Measurements from ENCODE around the gene PDSS2.
"Not testable (repeated sequence)": the region's sequence is repeated elsewhere in the genome, so short reads cannot be mapped to it uniquely, and the experiment has no call there.

PDSS2 gene

GRCh38 chr6:107164299-107164698 is 295.1 kb downstream of the PDSS2 start:
- DNase-seq (ENCODE audit: low read depth in 2 of 2): not testable (repeated sequence)

GRCh38 chr6:107161521-107161920 is 297.8 kb downstream of the PDSS2 start:
- no peak for DNase-seq (ENCODE audit: low read depth in 2 of 2)

GRCh38 chr6:107156617-107157016 is 302.7 kb downstream of the PDSS2 start:
- no peak for DNase-seq (ENCODE audit: low read depth in 2 of 2)

GRCh38 chr6:107154801-107155160 is 304.6 kb downstream of the PDSS2 start:
- no peak for DNase-seq (ENCODE audit: low read depth in 2 of 2)

GRCh38 chr6:107154131-107154800 is 305.1 kb downstream of the PDSS2 start:
- DNase-seq (ENCODE audit: low read depth in 2 of 2): no peak

GRCh38 chr6:107152638-107153430 is 306.5 kb downstream of the PDSS2 start:
- DNase-seq (ENCODE audit: low read depth in 2 of 2): no peak

- no peak for DNase-seq (ENCODE audit: low read depth in 2 of 2)
Observed at GRCh38 chr6:107144666-107145065, 314.7 kb downstream of the PDSS2 start.

- no peak for DNase-seq (ENCODE audit: low read depth in 2 of 2)
Observed at GRCh38 chr6:107144014-107144413, 315.4 kb downstream of the PDSS2 start.

- no peak for DNase-seq (ENCODE audit: low read depth in 2 of 2)
Observed at GRCh38 chr6:107140581-107140980, 318.8 kb downstream of the PDSS2 start.

- DNase-seq (ENCODE audit: low read depth in 2 of 2): not testable (repeated sequence)
Observed at GRCh38 chr6:107136324-107136723, 323.0 kb downstream of the PDSS2 start.

GRCh38 chr6:107135048-107135680 is 324.2 kb downstream of the PDSS2 start:
- not testable (repeated sequence) for DNase-seq (ENCODE audit: low read depth in 2 of 2)

- no peak for DNase-seq (ENCODE audit: low read depth in 2 of 2)
Observed at GRCh38 chr6:107132330-107132954, 326.9 kb downstream of the PDSS2 start.

GRCh38 chr6:107129370-107129925 is 329.9 kb downstream of the PDSS2 start:
- DNase-seq (ENCODE audit: low read depth in 2 of 2): no peak

- no peak for DNase-seq (ENCODE audit: low read depth in 2 of 2)
Observed at GRCh38 chr6:107128577-107128976, 330.8 kb downstream of the PDSS2 start.

GRCh38 chr6:107128175-107128574 is 331.2 kb downstream of the PDSS2 start:
- no peak for DNase-seq (ENCODE audit: low read depth in 2 of 2)

GRCh38 chr6:107125771-107126170 is 333.6 kb downstream of the PDSS2 start:
- DNase-seq (ENCODE audit: low read depth in 2 of 2): no peak

GRCh38 chr6:107124934-107125348 is 334.4 kb downstream of the PDSS2 start:
- DNase-seq (ENCODE audit: low read depth in 2 of 2): no peak

GRCh38 chr6:107123501-107123900 is 335.9 kb downstream of the PDSS2 start:
- no peak for DNase-seq (ENCODE audit: low read depth in 2 of 2)

- no peak for DNase-seq (ENCODE audit: low read depth in 2 of 2)
Observed at GRCh38 chr6:107122748-107123147, 336.6 kb downstream of the PDSS2 start.

- no peak for DNase-seq (ENCODE audit: low read depth in 2 of 2)
Observed at GRCh38 chr6:107121964-107122495, 337.3 kb downstream of the PDSS2 start.

GRCh38 chr6:107121266-107121665 is 338.1 kb downstream of the PDSS2 start:
- no peak for DNase-seq (ENCODE audit: low read depth in 2 of 2)

- no peak for DNase-seq (ENCODE audit: low read depth in 2 of 2)
Observed at GRCh38 chr6:107120404-107120803, 339.0 kb downstream of the PDSS2 start.

Measured in stimulated activated CD8-positive, alpha-beta memory T cell treated with anti-CD3 and anti-CD28 coated beads, Interleukin-15, amount 100 ng/mL, for 48 hours (primary cell).